ENCODE measurements around the gene WNT9A.
"Not testable (repeated sequence)": the region's sequence is repeated elsewhere in the genome, so short reads cannot be mapped to it uniquely, and the experiment has no call there.

WNT9A gene

GRCh38 chr1:227886503-227886961 lies 61.2 kb downstream of the WNT9A start:
- DNase-seq (ENCODE audit: low spot score) = no peak

GRCh38 chr1:227885648-227886502 lies 61.9 kb downstream of the WNT9A start:
- DNase-seq (ENCODE audit: low spot score) = no peak

GRCh38 chr1:227885135-227885647 lies 62.5 kb downstream of the WNT9A start:
- DNase-seq (ENCODE audit: low spot score) = no peak

GRCh38 chr1:227884370-227885134 lies 63.2 kb downstream of the WNT9A start:
- DNase-seq (ENCODE audit: low spot score) = no peak

- no peak for DNase-seq (ENCODE audit: low spot score)
Observed at GRCh38 chr1:227883641-227884301, 64.0 kb downstream of the WNT9A start.

- no peak for DNase-seq (ENCODE audit: low spot score)
Observed at GRCh38 chr1:227883073-227883520, 64.6 kb downstream of the WNT9A start.

- DNase-seq (ENCODE audit: low spot score) = no peak
Observed at GRCh38 chr1:227880342-227880924, 67.3 kb downstream of the WNT9A start.

- not testable (repeated sequence) for DNase-seq (ENCODE audit: low spot score)
Observed at GRCh38 chr1:227877810-227878209, 69.9 kb downstream of the WNT9A start.

- DNase-seq (ENCODE audit: low spot score) = not testable (repeated sequence)
Observed at GRCh38 chr1:227871892-227872291, 75.8 kb downstream of the WNT9A start.

- no peak for DNase-seq (ENCODE audit: low spot score)
Observed at GRCh38 chr1:227870366-227870765, 77.4 kb downstream of the WNT9A start.

- DNase-seq (ENCODE audit: low spot score) = no peak
Observed at GRCh38 chr1:227869851-227870305, 77.9 kb downstream of the WNT9A start.

- DNase-seq (ENCODE audit: low spot score) = no peak
Observed at GRCh38 chr1:227869279-227869842, 78.4 kb downstream of the WNT9A start.

Data from germinal center (tissue), 1 donor.